ENCODE data around the gene ZNF253.
"Not testable (repeated sequence)": the region's sequence is repeated elsewhere in the genome, so short reads cannot be mapped to it uniquely, and the experiment has no call there.

Gene ZNF253

GRCh38 chr19:19900139-19900728 lies 34.6 kb downstream of the ZNF253 start:
- no peak for DNase-seq

- DNase-seq, result peak; percentile 87 to 91
These were observed 35.2 kb downstream of the ZNF253 start, which contains the start of gene ZNF93 for GRCh38 chr19:19900729-19901444. Gene ZNF93 (plus strand): TSS chr19:19900946. CDS start chr19:19901089, 143 bp downstream.

GRCh38 chr19:19907551-19907950 lies 41.9 kb downstream of the ZNF253 start:
- not testable (repeated sequence) for DNase-seq

GRCh38 chr19:19909654-19910053 lies 44.0 kb downstream of the ZNF253 start:
- no peak for DNase-seq

- DNase-seq, result no peak
These were observed 45.5 kb downstream of the ZNF253 start for GRCh38 chr19:19911150-19911549.

GRCh38 chr19:19914596-19914995 lies 48.9 kb downstream of the ZNF253 start:
- DNase-seq, result no peak

- DNase-seq, result peak; percentile 25 to 41
These were observed 64.7 kb downstream of the ZNF253 start for GRCh38 chr19:19930417-19930816.

GRCh38 chr19:19933432-19934314 lies 68.0 kb downstream of the ZNF253 start:
- not testable (repeated sequence) for DNase-seq

GRCh38 chr19:19937403-19937802 lies 71.7 kb downstream of the ZNF253 start:
- DNase-seq, result no peak

GRCh38 chr19:19938449-19938848 lies 72.8 kb downstream of the ZNF253 start:
- DNase-seq, result no peak

GRCh38 chr19:19943848-19944582 lies 78.3 kb downstream of the ZNF253 start:
- no peak for DNase-seq
